Mesenchymal stem cell (in vitro differentiated cells and primary cell): ENCODE measurements around the gene DCLRE1C.
"Not testable (repeated sequence)": the region's sequence is repeated elsewhere in the genome, so short reads cannot be mapped to it uniquely, and the experiment has no call there.

Experiments
- DNase-seq: peaks from one replicate; pipeline ENCODE4 v3.0.0-alpha.2; 2013
- H2AFZ ChIP-seq: one replicate; pipeline ENCODE4 v1.6.1; 2013; ENCODE audit warnings: low read depth, mild to moderate bottlenecking, control low read depth, inconsistent platforms, low read length, moderate library complexity
- H2AK5ac ChIP-seq: 2 replicates; pipeline ENCODE4 v1.6.1; 2013; ENCODE audit warnings: low read length, moderate library complexity, mild to moderate bottlenecking, inconsistent platforms; ENCODE audit not compliant: severe bottlenecking
- H2BK120ac ChIP-seq: one replicate; pipeline ENCODE4 v1.6.1; 2013; ENCODE audit warnings: low read depth, mild to moderate bottlenecking, inconsistent platforms, low read length, moderate library complexity
- H2BK12ac ChIP-seq, 2 experiments: one replicate each; pipeline ENCODE4 v1.6.1; 2013; ENCODE audit warnings: inconsistent platforms in 2 of 2, low read length in 2 of 2, mild to moderate bottlenecking in 2 of 2, moderate library complexity in 2 of 2, control low read depth in 1 of 2
- H2BK15ac ChIP-seq: one replicate; pipeline ENCODE4 v1.6.1; 2013; ENCODE audit warnings: mild to moderate bottlenecking, low read depth, inconsistent platforms; ENCODE audit not compliant: poor library complexity, severe bottlenecking
- H2BK5ac ChIP-seq: 2 replicates; pipeline ENCODE4 v1.6.1; 2013; ENCODE audit warnings: low read depth, mild to moderate bottlenecking, low read length, control low read depth, inconsistent platforms; ENCODE audit not compliant: poor library complexity, severe bottlenecking
- H3K14ac ChIP-seq, 2 experiments: one replicate each; pipeline ENCODE4 v1.6.1; 2013; ENCODE audit warnings: inconsistent platforms in 2 of 2, low read length in 2 of 2, control low read depth in 1 of 2, mild to moderate bottlenecking in 1 of 2, moderate library complexity in 1 of 2
- H3K18ac ChIP-seq, 2 experiments: one replicate each; pipeline ENCODE4 v1.6.1; 2013; ENCODE audit warnings: inconsistent platforms in 2 of 2, low read length in 2 of 2, control low read depth in 1 of 2, low read depth in 1 of 2, mild to moderate bottlenecking in 1 of 2
- H3K23ac ChIP-seq, 2 experiments: one replicate each; pipeline ENCODE4 v1.6.1; 2013; ENCODE audit warnings: inconsistent platforms in 2 of 2, low read length in 2 of 2, mild to moderate bottlenecking in 2 of 2, moderate library complexity in 2 of 2, control low read depth in 1 of 2
- H3K27ac ChIP-seq: 2 replicates; pipeline ENCODE4 v1.5.1; 2013; ENCODE audit warnings: mild to moderate bottlenecking, moderate library complexity, low read length, control low read depth, inconsistent platforms; ENCODE audit not compliant: poor library complexity, severe bottlenecking
- H3K27me3 ChIP-seq, 2 experiments: 2 replicates each; pipeline versions ENCODE4 v1.6.1 to v1.7.0; 2013; ENCODE audit warnings: low read length in 2 of 2, mild to moderate bottlenecking in 2 of 2, moderate library complexity in 2 of 2, control low read depth in 1 of 2, inconsistent platforms in 1 of 2; ENCODE audit not compliant: control insufficient read depth in 1 of 2, insufficient read depth in 1 of 2
- H3K36me3 ChIP-seq, 2 experiments: 2 replicates each; pipeline versions ENCODE4 v1.6.1 to v1.7.0; 2013; ENCODE audit warnings: low read length in 2 of 2, control low read depth in 1 of 2, inconsistent platforms in 1 of 2, low read depth in 1 of 2, mild to moderate bottlenecking in 1 of 2; ENCODE audit not compliant: insufficient read depth in 2 of 2, control insufficient read depth in 1 of 2
- H3K4ac ChIP-seq, 2 experiments: one replicate each; pipeline ENCODE4 v1.6.1; 2013; ENCODE audit warnings: inconsistent platforms in 2 of 2, low read length in 2 of 2, mild to moderate bottlenecking in 2 of 2, moderate library complexity in 2 of 2, control low read depth in 1 of 2, low read depth in 1 of 2
- H3K4me1 ChIP-seq: 2 replicates; pipeline ENCODE4 v1.6.1; 2013; ENCODE audit warnings: low read depth, low read length, control low read depth; ENCODE audit not compliant: control insufficient read depth, insufficient read depth
- H3K4me2 ChIP-seq: 2 replicates; pipeline ENCODE4 v1.6.1; 2013; ENCODE audit warnings: low read length, mild to moderate bottlenecking, inconsistent platforms; ENCODE audit not compliant: poor library complexity, severe bottlenecking
- H3K4me3 ChIP-seq, 2 experiments: 2 replicates each; pipeline versions ENCODE4 v1.5.1 to v1.7.0; 2013; ENCODE audit warnings: low read length in 2 of 2, mild to moderate bottlenecking in 2 of 2, control low read depth in 1 of 2, low read depth in 1 of 2; ENCODE audit not compliant: insufficient read depth in 1 of 2
- H3K79me1 ChIP-seq: replicated peaks from 2 replicates; pipeline ENCODE4 v1.6.1; 2013; ENCODE audit warnings: mild to moderate bottlenecking, control low read depth, low read length, inconsistent platforms; ENCODE audit not compliant: poor library complexity, severe bottlenecking
- H3K9ac ChIP-seq: 2 replicates; pipeline ENCODE4 v1.7.0; 2013; ENCODE audit warnings: mild to moderate bottlenecking, low read length, moderate library complexity
- H3K9me3 ChIP-seq: 2 replicates; pipeline ENCODE4 v1.7.0; 2013; ENCODE audit warnings: mild to moderate bottlenecking, low read length; ENCODE audit not compliant: control insufficient read depth
- H4K8ac ChIP-seq: one replicate; pipeline ENCODE4 v1.6.1; 2013; ENCODE audit warnings: inconsistent platforms, mild to moderate bottlenecking, low read length, moderate library complexity
- H4K91ac ChIP-seq: one replicate; pipeline ENCODE4 v1.6.1; 2013; ENCODE audit warnings: mild to moderate bottlenecking, low read length, inconsistent platforms
- WGBS: methylation state at CpG from one replicate; pipeline ENCODE4 v1.1.7; 2013; ENCODE audit warnings: mixed read lengths; 5-methylcytosine and 5-hydroxymethylcytosine counted together

Gene DCLRE1C

DNA sequence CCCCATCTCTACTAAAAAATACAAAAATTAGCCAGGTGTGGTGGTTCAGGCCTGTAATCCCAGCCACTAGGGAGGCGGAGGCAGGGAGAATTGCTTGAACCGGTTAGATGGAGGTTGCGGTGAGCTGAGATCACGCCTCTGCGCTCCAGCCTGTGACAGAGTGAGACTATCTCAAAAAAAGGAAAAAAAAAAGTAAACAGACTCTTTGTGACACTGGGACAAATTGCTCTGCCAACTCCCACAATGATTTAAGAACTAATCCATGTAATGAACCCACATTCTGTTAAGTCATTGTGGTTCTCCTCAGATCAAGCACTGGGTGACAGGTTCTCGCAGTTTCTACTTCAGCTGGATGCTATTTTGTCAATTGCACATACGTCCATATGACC lies 11.0 kb downstream of the DCLRE1C start:
- not testable (repeated sequence) for H3K23ac ChIP-seq, DNase-seq, H3K14ac ChIP-seq, H2BK15ac ChIP-seq, H3K27ac ChIP-seq, H2BK120ac ChIP-seq, H3K4me1 ChIP-seq, H4K8ac ChIP-seq, H2BK5ac ChIP-seq, H3K4ac ChIP-seq, H3K9ac ChIP-seq, H3K27me3 ChIP-seq, H4K91ac ChIP-seq, H3K4me3 ChIP-seq, H2BK12ac ChIP-seq, H2AK5ac ChIP-seq, H3K18ac ChIP-seq, H2AFZ ChIP-seq, H3K4me2 ChIP-seq, H3K9me3 ChIP-seq
- WGBS = 100% methylated on average over 3 of the region's 7 CpGs
- Histone ChIP-seq H3K36me3 (peaks cover 48 to 63% of the 10 kb centered on the region in 2 experiments), H3K79me1 (peaks cover 30% of the 10 kb centered on the region)

DNA sequence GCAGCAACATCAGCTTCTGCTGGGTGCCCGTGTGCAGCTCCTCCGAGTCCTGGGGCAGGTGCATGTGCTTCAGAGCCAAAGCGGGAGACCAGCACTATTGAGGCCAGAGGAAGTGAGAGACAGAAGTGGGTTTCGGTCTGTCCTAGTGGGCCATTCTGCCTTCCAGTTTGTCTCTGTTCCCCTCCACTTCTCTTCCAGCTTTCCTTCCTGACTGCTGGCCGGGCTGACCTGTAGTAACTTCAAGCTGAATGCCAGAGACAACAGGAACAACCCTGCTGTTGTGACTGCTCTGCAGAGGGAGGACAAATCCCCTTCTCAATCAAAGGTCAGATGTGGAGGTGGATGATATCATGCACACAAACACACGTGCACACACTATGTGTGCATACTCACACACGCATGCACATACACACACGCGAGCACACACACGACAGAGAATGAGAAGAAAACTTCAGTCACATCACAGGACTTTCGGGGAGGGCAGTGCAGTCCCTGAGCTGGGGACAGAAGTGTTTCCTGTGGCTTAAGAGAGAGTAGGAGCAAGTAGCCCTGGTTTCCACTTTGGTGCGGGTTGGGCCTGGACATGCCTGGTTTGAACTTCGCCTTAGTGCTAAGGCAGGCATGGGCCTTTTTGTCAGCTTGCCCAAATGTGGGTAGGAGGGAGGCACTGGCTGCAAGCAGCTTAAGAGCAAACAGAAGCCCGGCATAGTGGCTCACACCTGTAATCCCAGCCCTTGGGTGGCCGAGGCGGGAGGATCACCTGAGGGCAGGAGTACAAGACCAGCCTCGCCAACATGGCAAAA lies 11.5 kb downstream of the DCLRE1C start:
- WGBS = 100% methylated on average over 13 of the region's 17 CpGs
- DNase-seq = not testable (repeated sequence)

GRCh38 chr10:14938971-14939370 lies 14.9 kb downstream of the DCLRE1C start:
- 36% methylated on average over 4 of the region's 5 CpGs for WGBS
- H2AFZ ChIP-seq, H3K18ac ChIP-seq, H2BK12ac ChIP-seq, H3K9me3 ChIP-seq, H2BK15ac ChIP-seq, H3K4me1 ChIP-seq, H2BK5ac ChIP-seq, H4K8ac ChIP-seq, H4K91ac ChIP-seq, H3K14ac ChIP-seq, H3K27me3 ChIP-seq, H3K23ac ChIP-seq, H3K4ac ChIP-seq, H3K27ac ChIP-seq, H2AK5ac ChIP-seq, H2BK120ac ChIP-seq, H3K9ac ChIP-seq, H3K4me3 ChIP-seq, H3K4me2 ChIP-seq: not testable (repeated sequence)
- peaks cover 15% of the 10 kb centered on the region for H3K79me1 ChIP-seq
- H3K36me3 ChIP-seq = peaks cover 32 to 59% of the 10 kb centered on the region in 2 experiments
- peak; percentile 37 for DNase-seq

More for the DNA sequence above, 11.5 kb downstream of the DCLRE1C start:
- not testable (repeated sequence) for H2BK5ac ChIP-seq, H3K9me3 ChIP-seq, H4K91ac ChIP-seq, H3K4me1 ChIP-seq, H2AK5ac ChIP-seq, H3K27ac ChIP-seq, H4K8ac ChIP-seq, H3K27me3 ChIP-seq, H3K4me2 ChIP-seq, H2BK120ac ChIP-seq, H3K14ac ChIP-seq, H2BK12ac ChIP-seq, H3K9ac ChIP-seq, H3K4ac ChIP-seq, H3K4me3 ChIP-seq, H3K23ac ChIP-seq, H2BK15ac ChIP-seq, H2AFZ ChIP-seq, H3K18ac ChIP-seq
- peaks cover 47 to 59% of the 10 kb centered on the region in 2 experiments for H3K36me3 ChIP-seq
- H3K79me1 ChIP-seq = peaks cover 27% of the 10 kb centered on the region

GRCh38 chr10:14936584-14936983 lies 17.3 kb downstream of the DCLRE1C start:
- Histone ChIP-seq H2AFZ (no peak overlapping the region), H3K9ac (no peak overlapping the region), H2BK120ac (no peak overlapping the region), H2BK12ac (no peak overlapping the region), H3K9me3 (no peaks in the 10 kb centered on the region), H3K4ac (no peak overlapping the region), H4K8ac (no peak overlapping the region), H2AK5ac (no peak overlapping the region), H3K14ac (no peak overlapping the region), H3K4me3 (no peak overlapping the region), H3K79me1 (peaks cover 11% of the 10 kb centered on the region), H3K27me3 (no peaks in the 10 kb centered on the region), H3K4me2 (no peak overlapping the region), H4K91ac (no peak overlapping the region), H2BK5ac (no peak overlapping the region), H3K23ac (no peak overlapping the region), H2BK15ac (no peak overlapping the region), H3K18ac (no peak overlapping the region), H3K36me3 (peaks cover 38 to 68% of the 10 kb centered on the region in 2 experiments), H3K4me1 (no peaks in the 10 kb centered on the region), H3K27ac (no peak overlapping the region)
- DNase-seq = no peak
- WGBS = 100% methylated on average over 2 of the region's 2 CpGs
